Gastrocnemius medialis (tissue), 4 donors: ENCODE results near the gene PPP4R3C. TPM values are rescaled to one million over a fixed set of nuclear protein-coding genes. Genes with fewer than 3 reads are reported as not detected.
"Not testable (repeated sequence)": the region's sequence is repeated elsewhere in the genome, so short reads cannot be mapped to it uniquely, and the experiment has no call there.

Experiments used
- ATAC-seq, 2 donors: fragments of 150-250 bp; one replicate each; pipeline ENCODE4 v1.9.1; 2016
- DNase-seq, 2 donors: peaks; one replicate each; pipeline ENCODE4 v3.0.0-alpha.2; 2019
- H3K27ac ChIP-seq, 4 donors: fragments of 200-600 bp; sonication (generic); 1 replicate in 1 of 4; 2 replicates in 3 of 4; pipeline ENCODE4 v1.5.1; 2016 to 2018; ENCODE audit warnings: mild to moderate bottlenecking in 2 of 4, moderate library complexity in 1 of 4
- H3K27me3 ChIP-seq, 3 donors: fragments of 200-600 bp; sonication (generic) in 2 of 3; 1 replicate in 1 of 3; 2 replicates in 2 of 3; pipeline versions ENCODE4 v1.5.1 to v1.6.0; 2016 to 2019; ENCODE audit warnings: mild to moderate bottlenecking in 1 of 3, moderate library complexity in 1 of 3
- H3K36me3 ChIP-seq, 2 donors: fragments of 200-600 bp; sonication (generic) in 1 of 2; one replicate each; pipeline ENCODE4 v1.5.1; 2017 to 2018
- H3K4me1 ChIP-seq, 2 donors: fragments of 200-600 bp; sonication (generic) in 1 of 2; one replicate each; pipeline ENCODE4 v1.5.1; 2016 to 2017; ENCODE audit warnings: mild to moderate bottlenecking in 2 of 2
- H3K4me3 ChIP-seq, 4 donors: fragments of 200-600 bp; sonication (generic) in 3 of 4; 1 replicate in 1 of 4; 2 replicates in 3 of 4; pipeline ENCODE4 v1.5.1; 2016 to 2019; ENCODE audit warnings: mild to moderate bottlenecking in 2 of 4
- H3K9me3 ChIP-seq, 3 donors: fragments of 200-600 bp; sonication (generic) in 2 of 3; 1 replicate in 1 of 3; 2 replicates in 2 of 3; pipeline ENCODE4 v1.5.1; 2016 to 2019
- CTCF ChIP-seq, 5 experiments: fragments of 450-650 bp in 3 of 5; fragments of 200-600 bp in 2 of 5; sonication (generic) in 2 of 5; IDR thresholded peaks in 4 of 5; conservative IDR thresholded peaks in 1 of 5; 1 replicate in 4 of 5; 2 replicates in 1 of 5; pipeline ENCODE4 v1.5.1; 2016 to 2019; ENCODE audit warnings: antibody characterized with exemption in 5 of 5, mild to moderate bottlenecking in 3 of 5, moderate library complexity in 3 of 5
- POLR2A ChIP-seq, 2 donors: fragments of 450-650 bp; IDR thresholded peaks; one replicate each; pipeline ENCODE4 v1.6.1; 2017; ENCODE audit warnings: antibody characterized with exemption in 2 of 2, mild to moderate bottlenecking in 2 of 2, moderate library complexity in 2 of 2
- in situ Hi-C, 4 donors: fragments of 200-750 bp; cut with MboI; loops; one replicate each; pipeline versions ENCODE4 v1.15.0 to v1.8.0; 2017; ENCODE audit warnings: low sequenced_read_pairs in 4 of 4
- intact Hi-C: fragments of 100-400 bp; cut with DNase I; formaldehyde crosslinking; loops from one replicate; pipeline ENCODE4 v1.15.1; 2023; ENCODE audit warnings: low total_unique reads
- total RNA-seq, 4 donors: library from RNA; depleted of rRNA; stranded (reverse); fragments of >200 nt; gene quantifications; one replicate each; pipeline versions ENCODE4 v1.1.0 to v1.2.3, GENCODE V29; 2016

PPP4R3C gene
- not detected for total RNA-seq

- Histone ChIP-seq H3K4me1 (no peaks in the 10 kb centered on the region), H3K27ac (no peak within 1 kb of the TSS), H3K27me3 (no peaks in the 10 kb centered on the region), H3K4me3 (no peak within 1 kb of the TSS), H3K36me3 (no peaks in the 10 kb centered on the region), H3K9me3 (no peaks in the 10 kb centered on the region)
- ATAC-seq = no peak
- DNase-seq = no peak
- TF ChIP-seq POLR2A (IDR thresholded peaks at IDR 0.05) = no peak
- no peak for TF ChIP-seq CTCF (IDR thresholded peaks at IDR 0.05 in 4 of 5, conservative IDR thresholded peaks at IDR 0.05 in 1 of 5)
- in situ Hi-C loops = no loop called here
- intact Hi-C loops = no loop called here
Observed at GRCh38 chrX:27463187-27463586, at the start of gene PPP4R3C. Gene PPP4R3C, minus strand, starts transcription at chrX:27463341. Its CDS starts 45 bp downstream, at chrX:27463296.

- H3K4me3 ChIP-seq = no peak overlapping the region
- H3K4me1 ChIP-seq = no peaks in the 10 kb centered on the region
- H3K9me3 ChIP-seq = no peaks in the 10 kb centered on the region
- H3K27ac ChIP-seq = no peak overlapping the region
- intact Hi-C loops = no loop called here
- no peak for TF ChIP-seq CTCF (IDR thresholded peaks at IDR 0.05 in 4 of 5, conservative IDR thresholded peaks at IDR 0.05 in 1 of 5)
- TF ChIP-seq POLR2A (IDR thresholded peaks at IDR 0.05) = no peak
- in situ Hi-C loops = no loop called here
- H3K36me3 ChIP-seq = no peaks in the 10 kb centered on the region
- H3K27me3 ChIP-seq = no peaks in the 10 kb centered on the region
- DNase-seq = no peak
- ATAC-seq = no peak
Observed at GRCh38 chrX:27491397-27491796, 28.3 kb upstream of the PPP4R3C start.

GRCh38 chrX:27466051-27466450 lies 2.9 kb upstream of the PPP4R3C start:
- ATAC-seq = no peak
- H3K36me3 ChIP-seq = no peaks in the 10 kb centered on the region
- in situ Hi-C loops (no loop called here), intact Hi-C loops (no loop called here)
- no peak for DNase-seq
- no peak overlapping the region for H3K27ac ChIP-seq
- H3K9me3 ChIP-seq = no peaks in the 10 kb centered on the region
- no peak for TF ChIP-seq POLR2A (IDR thresholded peaks at IDR 0.05)
- H3K4me1 ChIP-seq = no peaks in the 10 kb centered on the region
- no peak overlapping the region for H3K4me3 ChIP-seq
- H3K27me3 ChIP-seq = no peaks in the 10 kb centered on the region

GRCh38 chrX:27465036-27465435 lies 1.9 kb upstream of the PPP4R3C start:
- Histone ChIP-seq H3K4me3 (no peak overlapping the region), H3K27me3 (no peaks in the 10 kb centered on the region), H3K27ac (no peak overlapping the region), H3K9me3 (no peaks in the 10 kb centered on the region), H3K4me1 (no peaks in the 10 kb centered on the region), H3K36me3 (no peaks in the 10 kb centered on the region)
- TF ChIP-seq POLR2A (IDR thresholded peaks at IDR 0.05) (no peak), CTCF (IDR thresholded peaks at IDR 0.05 in 4 of 5, conservative IDR thresholded peaks at IDR 0.05 in 1 of 5) (no peak)
- DNase-seq = no peak
- no peak for ATAC-seq
- intact Hi-C loops = no loop called here
- in situ Hi-C loops = no loop called here

- H3K9me3 ChIP-seq, H3K36me3 ChIP-seq, ATAC-seq, H3K4me1 ChIP-seq, H3K27ac ChIP-seq, in situ Hi-C loops, H3K27me3 ChIP-seq, DNase-seq, H3K4me3 ChIP-seq, intact Hi-C loops: not testable (repeated sequence)
Observed at GRCh38 chrX:27459129-27459528, 4.0 kb downstream of the PPP4R3C start.

- in situ Hi-C loops, H3K27ac ChIP-seq, H3K27me3 ChIP-seq, H3K4me1 ChIP-seq, H3K36me3 ChIP-seq, H3K4me3 ChIP-seq, H3K9me3 ChIP-seq, DNase-seq, intact Hi-C loops, ATAC-seq: not testable (repeated sequence)
Observed at GRCh38 chrX:27458544-27458943, 4.6 kb downstream of the PPP4R3C start.
